CD4-positive, alpha-beta T cell treated with Interleukin-4 for 4 hours (primary cell): Measurements from ENCODE around the gene SLC5A3.

Experiments
- DNase-seq: peaks from one replicate; pipeline ENCODE4 v3.0.0-alpha.2; 2020

SLC5A3 gene

DNA sequence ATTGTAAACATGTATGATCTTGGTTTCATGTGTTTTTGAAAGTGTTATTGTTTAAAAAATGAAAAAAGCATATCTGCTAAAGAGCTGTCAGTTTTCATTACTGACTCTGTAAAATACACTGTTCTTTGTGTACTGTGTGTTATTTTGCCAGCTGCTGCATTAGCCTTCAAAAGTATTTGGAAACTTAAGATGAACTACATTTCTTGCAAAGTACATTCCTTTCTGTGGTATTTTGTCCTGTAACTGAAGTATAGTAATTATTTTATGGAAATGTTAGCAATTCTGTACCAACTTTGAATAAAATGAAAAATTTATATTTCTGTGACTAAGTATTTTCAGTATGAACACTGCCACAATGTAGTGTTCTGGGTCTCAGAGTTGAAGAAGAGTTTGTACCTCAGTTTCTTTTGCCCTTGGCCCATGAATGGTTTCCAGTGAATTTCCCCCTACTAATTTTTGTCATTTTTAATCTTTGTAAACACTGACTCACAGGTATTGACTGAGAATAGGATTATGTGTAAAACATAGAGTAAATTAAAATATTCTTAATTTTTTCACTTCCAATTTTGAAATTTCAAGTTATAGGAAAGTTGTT is 32.7 kb downstream of the SLC5A3 start:
- no peak for DNase-seq

DNA sequence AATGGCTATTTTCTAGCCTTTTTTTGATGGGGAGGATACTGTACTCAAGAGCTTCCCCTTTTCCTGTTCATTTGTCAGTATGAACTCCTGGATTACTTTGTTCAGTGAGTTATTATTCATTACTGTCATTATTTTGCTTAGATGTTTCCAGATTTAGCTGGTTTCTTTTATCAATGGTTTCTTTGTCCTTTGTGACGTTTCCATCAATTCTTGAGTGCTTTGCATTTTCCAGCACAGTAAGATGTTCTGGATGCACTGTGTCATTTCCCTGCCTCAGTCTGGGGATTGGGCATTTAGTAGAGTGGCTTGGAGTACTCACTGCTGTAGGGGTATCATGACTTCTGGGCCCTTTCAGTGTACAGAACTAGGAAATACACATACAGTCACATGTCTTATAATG is 34.2 kb downstream of the SLC5A3 start:
- DNase-seq = no peak

DNA sequence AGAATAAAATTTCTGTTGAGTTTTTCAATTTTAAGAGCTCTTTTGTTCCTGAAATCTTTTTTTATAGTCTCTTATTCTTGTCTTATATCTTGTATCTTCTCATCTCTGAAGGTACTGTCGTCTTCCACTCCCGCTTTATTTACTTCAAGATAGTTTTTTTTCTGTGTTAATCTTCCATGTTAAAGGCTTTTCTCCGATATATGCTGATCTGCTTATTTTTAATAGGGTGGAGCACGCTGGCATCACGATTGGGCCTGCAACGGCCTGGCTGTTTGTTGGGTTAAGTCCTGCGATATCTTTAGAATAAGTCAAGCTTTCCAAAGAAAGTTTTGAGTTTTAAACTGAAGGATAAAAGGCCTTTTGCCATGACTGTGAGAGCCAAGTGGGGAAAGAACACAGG is 35.7 kb downstream of the SLC5A3 start:
- DNase-seq = no peak

DNA sequence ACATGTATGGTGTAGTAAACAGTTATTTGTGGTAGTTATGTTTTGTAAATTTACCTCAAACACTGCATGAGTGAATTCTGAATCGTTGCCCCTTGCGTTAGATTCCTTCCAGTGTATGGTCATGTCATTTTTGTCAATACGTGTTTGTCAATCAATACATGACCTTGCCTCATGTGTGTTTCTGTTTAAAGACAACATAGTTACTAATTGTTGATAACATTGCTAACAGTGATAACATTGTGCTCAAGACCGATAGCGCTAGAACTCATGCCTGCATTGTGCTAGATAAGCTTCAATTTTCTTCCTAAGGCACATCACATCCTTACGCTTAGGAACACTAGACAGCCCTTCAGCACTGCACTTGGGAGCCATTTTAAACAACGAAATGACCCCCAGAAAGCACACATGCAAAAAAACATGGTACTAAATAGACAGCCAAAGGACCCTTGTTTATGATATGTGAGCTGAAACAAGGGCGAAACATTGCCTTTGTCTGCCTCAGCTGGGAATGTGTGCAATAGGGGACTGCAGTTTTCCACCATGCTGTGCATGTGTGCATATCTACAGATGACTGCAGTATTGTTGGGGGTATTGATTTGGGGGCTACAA is 37.3 kb downstream of the SLC5A3 start:
- no peak for DNase-seq

DNA sequence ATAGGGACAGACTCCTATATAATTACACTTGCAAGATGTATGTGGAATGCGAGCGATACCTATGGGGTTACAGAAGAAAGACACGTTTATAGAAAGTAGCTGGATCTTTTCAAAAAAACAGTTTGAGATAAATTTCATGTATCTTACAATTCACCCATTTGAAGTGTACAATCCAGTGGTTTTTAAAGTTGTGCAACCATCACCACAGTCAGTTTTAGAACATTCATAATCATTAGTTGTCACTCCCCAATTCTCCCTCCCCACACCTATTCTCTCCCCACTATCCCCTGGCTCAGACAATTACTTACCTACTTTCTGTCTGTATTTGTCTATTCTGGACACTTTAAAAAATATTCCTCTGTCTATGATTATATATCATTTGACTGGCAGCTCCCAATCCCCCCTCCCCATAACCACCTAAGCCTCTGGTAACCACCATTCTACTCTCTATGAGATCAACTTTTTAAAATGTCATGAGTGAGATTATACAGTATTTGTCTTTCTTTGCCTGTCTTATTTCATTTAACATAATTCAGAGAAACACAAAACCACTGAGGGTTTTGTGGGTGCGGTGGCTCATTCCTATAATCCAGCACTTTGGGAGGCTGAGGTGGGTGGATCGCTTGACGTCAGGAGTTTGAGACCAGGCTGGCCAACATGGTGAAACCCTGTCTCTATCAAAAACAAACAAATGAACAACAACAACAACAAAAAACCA is 39.1 kb downstream of the SLC5A3 start:
- DNase-seq = no peak

- no peak for DNase-seq
These were observed 40.5 kb downstream of the SLC5A3 start for GRCh38 chr21:34113842-34114241.

DNA sequence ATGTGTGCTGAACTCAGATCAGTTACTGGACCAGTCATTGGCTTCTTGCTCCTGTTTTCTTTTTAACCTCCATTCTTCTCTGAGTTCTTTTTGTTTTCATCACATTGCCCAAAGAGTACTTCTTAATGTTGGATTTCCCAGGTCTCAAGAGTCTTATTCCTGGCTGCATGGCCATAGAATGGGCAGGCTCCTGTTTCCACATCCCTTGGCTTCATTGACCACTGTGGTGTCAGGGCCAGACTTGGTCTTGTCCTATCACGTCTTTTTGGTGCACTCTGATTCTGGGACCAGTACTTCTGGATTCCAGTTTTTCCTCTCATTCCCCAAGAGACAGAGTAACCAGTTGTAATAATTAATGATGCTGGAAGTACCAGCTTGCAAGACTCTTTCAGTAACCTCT is 41.8 kb downstream of the SLC5A3 start:
- DNase-seq = no peak

GRCh38 chr21:34116569-34116968 is 43.2 kb downstream of the SLC5A3 start:
- DNase-seq = no peak

- DNase-seq = no peak
These were observed 47.5 kb downstream of the SLC5A3 start for GRCh38 chr21:34120867-34121266.

DNA sequence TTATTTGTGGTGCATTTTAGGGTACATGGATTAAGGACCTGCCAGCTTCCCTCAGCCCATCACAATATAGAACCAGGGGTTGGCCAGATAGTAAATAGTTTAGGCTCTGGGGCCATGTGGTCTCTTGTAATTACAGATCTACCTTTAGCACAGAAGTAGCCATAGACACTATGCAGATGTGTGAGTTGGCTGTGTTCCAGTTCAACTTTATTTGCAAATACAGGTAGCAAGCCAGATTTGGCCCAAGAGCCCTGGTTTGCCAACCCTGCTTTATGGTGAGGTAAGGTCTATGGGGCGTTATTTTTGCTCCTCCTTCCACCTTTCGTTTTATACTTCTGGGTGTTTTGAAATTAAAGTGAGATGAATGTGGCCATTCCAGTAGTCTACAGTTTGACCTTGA is 48.7 kb downstream of the SLC5A3 start:
- DNase-seq = no peak
